GM23248 (cell line): ENCODE data around the gene UHRF2. TPM values are rescaled to one million over a fixed set of nuclear protein-coding genes. Genes with fewer than 3 reads are reported as not detected.
"Not testable (repeated sequence)": the region's sequence is repeated elsewhere in the genome, so short reads cannot be mapped to it uniquely, and the experiment has no call there.

Experiments
- DNase-seq: peaks from one replicate; pipeline ENCODE4 v3.0.0-alpha.2; 2015
- H2AFZ ChIP-seq: fragments of 200-600 bp; sonication (generic); 2 replicates; pipeline ENCODE4 v1.6.1; 2016; ENCODE audit warnings: antibody characterized with exemption
- H3F3A ChIP-seq: fragments of 200-600 bp; sonication (generic); 2 replicates; pipeline ENCODE4 v1.6.1; 2016; ENCODE audit warnings: mild to moderate bottlenecking, antibody characterized with exemption, mixed run types; ENCODE audit not compliant: insufficient read depth
- H3K27ac ChIP-seq: fragments of 200-600 bp; sonication (generic); 2 replicates; pipeline ENCODE4 v1.5.1; 2016; ENCODE audit warnings: mild to moderate bottlenecking
- H3K27me3 ChIP-seq: fragments of 200-600 bp; sonication (generic); replicated peaks from 2 replicates; pipeline ENCODE4 v1.6.1; 2016; ENCODE audit warnings: mild to moderate bottlenecking; ENCODE audit not compliant: insufficient read depth
- H3K36me3 ChIP-seq: fragments of 200-600 bp; sonication (generic); 2 replicates; pipeline ENCODE4 v1.6.1; 2016; ENCODE audit warnings: low read depth, mild to moderate bottlenecking
- H3K4me1 ChIP-seq: fragments of 200-600 bp; sonication (generic); 2 replicates; pipeline ENCODE4 v1.6.1; 2016; ENCODE audit warnings: mild to moderate bottlenecking; ENCODE audit not compliant: insufficient read depth
- H3K4me2 ChIP-seq: fragments of 200-600 bp; sonication (generic); one replicate; pipeline ENCODE4 v1.6.1; 2016; ENCODE audit warnings: mild to moderate bottlenecking; ENCODE audit not compliant: unreplicated experiment
- H3K4me3 ChIP-seq: fragments of 200-600 bp; sonication (generic); 2 replicates; pipeline ENCODE4 v1.5.1; 2016; ENCODE audit warnings: mild to moderate bottlenecking
- H3K79me2 ChIP-seq: fragments of 200-600 bp; sonication (generic); 2 replicates; pipeline ENCODE4 v1.6.1; 2016; ENCODE audit warnings: mild to moderate bottlenecking; ENCODE audit not compliant: insufficient read depth
- H3K9ac ChIP-seq: fragments of 200-600 bp; sonication (generic); 2 replicates; pipeline ENCODE4 v1.6.1; 2016; ENCODE audit warnings: mild to moderate bottlenecking
- H3K9me2 ChIP-seq: fragments of 200-600 bp; sonication (generic); 2 replicates; pipeline ENCODE4 v1.6.1; 2016; ENCODE audit warnings: mixed run types, mild to moderate bottlenecking, moderate library complexity; ENCODE audit not compliant: insufficient read depth
- H3K9me3 ChIP-seq: fragments of 200-600 bp; sonication (generic); one replicate; pipeline ENCODE4 v1.6.1; 2017; ENCODE audit warnings: low read depth
- H4K20me1 ChIP-seq: fragments of 200-600 bp; sonication (generic); 2 replicates; pipeline ENCODE4 v1.6.0; 2016; ENCODE audit not compliant: insufficient read depth
- EZH2 ChIP-seq: fragments of 200-600 bp; sonication (generic); IDR thresholded peaks from 2 replicates; pipeline ENCODE4 v1.6.1; 2018; ENCODE audit warnings: antibody characterized with exemption, mild to moderate bottlenecking; ENCODE audit not compliant: insufficient read depth, poor library complexity, severe bottlenecking
- EZH2phosphoT487 ChIP-seq: fragments of 200-600 bp; sonication (generic); IDR thresholded peaks from 2 replicates; pipeline ENCODE4 v1.6.1; 2018; ENCODE audit warnings: antibody characterized with exemption, moderate library complexity, mild to moderate bottlenecking, low read depth; ENCODE audit not compliant: insufficient read depth
- WGBS, 2 experiments: methylation state at CpG; one replicate each; pipeline ENCODE4 v1.1.6; 2015 to 2017; ENCODE audit warnings: low lambda C conversion rate in 2 of 2, low coverage in 1 of 2; ENCODE audit errors: missing lambda C conversion rate in 2 of 2; 5-methylcytosine and 5-hydroxymethylcytosine counted together
- in situ Hi-C: fragments of 300-500 bp; cut with MboI; formaldehyde crosslinking; loops from 2 replicates; pipeline ENCODE4 v1.15.0; 2020
- polyA plus RNA-seq: library from polyadenylated mRNA; unstranded; fragments of >200 nt; fragmentation: Nextera tagmentation; extraction: Ambion mirVana; gene quantifications from 2 replicates; pipeline ENCODE4 v1.2.1, GENCODE V29; 2016
- total RNA-seq: library from RNA; depleted of rRNA; stranded (reverse); fragments of >200 nt; shearing (Covaris generic); gene quantifications from 2 replicates; pipeline ENCODE4 v1.2.3, GENCODE V29; 2014; rRNA removed

The UHRF2 gene, protein sequence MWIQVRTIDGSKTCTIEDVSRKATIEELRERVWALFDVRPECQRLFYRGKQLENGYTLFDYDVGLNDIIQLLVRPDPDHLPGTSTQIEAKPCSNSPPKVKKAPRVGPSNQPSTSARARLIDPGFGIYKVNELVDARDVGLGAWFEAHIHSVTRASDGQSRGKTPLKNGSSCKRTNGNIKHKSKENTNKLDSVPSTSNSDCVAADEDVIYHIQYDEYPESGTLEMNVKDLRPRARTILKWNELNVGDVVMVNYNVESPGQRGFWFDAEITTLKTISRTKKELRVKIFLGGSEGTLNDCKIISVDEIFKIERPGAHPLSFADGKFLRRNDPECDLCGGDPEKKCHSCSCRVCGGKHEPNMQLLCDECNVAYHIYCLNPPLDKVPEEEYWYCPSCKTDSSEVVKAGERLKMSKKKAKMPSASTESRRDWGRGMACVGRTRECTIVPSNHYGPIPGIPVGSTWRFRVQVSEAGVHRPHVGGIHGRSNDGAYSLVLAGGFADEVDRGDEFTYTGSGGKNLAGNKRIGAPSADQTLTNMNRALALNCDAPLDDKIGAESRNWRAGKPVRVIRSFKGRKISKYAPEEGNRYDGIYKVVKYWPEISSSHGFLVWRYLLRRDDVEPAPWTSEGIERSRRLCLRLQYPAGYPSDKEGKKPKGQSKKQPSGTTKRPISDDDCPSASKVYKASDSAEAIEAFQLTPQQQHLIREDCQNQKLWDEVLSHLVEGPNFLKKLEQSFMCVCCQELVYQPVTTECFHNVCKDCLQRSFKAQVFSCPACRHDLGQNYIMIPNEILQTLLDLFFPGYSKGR
- total RNA-seq (53.1 and 61.1 TPM in 2 replicates), polyA plus RNA-seq (21.2 and 25.8 TPM in 2 replicates)

DNA sequence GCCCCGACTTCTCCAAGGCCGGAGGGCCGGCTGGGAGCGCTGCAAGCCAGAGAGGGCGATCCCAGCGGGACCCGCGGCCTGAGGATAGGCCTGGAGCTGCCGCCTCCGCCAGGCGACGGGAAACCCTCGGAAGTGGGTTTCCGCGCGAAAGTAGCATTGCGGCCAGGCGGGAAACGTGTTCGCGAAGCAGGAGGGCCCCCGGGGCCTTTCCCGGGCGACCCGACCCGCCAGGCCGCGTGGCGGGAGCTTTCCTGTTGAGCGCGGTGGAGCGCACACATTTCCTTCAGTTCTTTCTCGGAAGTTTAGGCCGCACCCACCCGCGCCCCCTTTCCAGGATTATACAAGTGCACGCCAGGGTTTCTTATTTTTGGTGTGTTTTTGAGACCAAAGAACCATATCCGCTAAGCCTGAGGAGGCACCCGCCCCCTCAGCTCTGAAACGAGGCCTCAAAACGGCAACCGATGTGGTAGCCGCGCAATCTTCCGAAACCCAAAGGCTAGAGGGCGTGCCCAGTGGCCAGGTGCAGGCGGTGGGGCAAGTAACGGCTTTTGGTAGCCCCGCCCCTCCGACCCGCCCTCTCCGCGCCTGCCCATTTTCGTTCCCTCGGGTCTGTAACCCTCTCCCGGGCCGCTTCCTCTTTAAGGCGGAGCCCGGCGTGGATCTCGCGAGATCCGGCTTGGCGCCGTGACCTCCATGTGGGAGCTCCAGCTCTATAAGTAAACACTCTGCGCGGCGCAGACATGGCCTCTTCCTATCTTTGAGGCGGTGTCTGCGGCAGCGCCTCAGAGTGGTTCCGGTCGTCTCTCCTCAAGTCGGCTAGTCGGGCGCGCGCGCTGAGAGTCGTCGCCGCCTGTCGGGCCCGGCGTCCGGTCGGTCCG is at the start of gene UHRF2:
Gene UHRF2 (plus strand): TSS at position 713 of the 878 bp plus-strand sequence. CDS start 292 bp downstream, outside the sequence.
- peaks cover 20% of the 10 kb centered on the region for H3K4me1 ChIP-seq
- TF ChIP-seq EZH2 (no peak), EZH2phosphoT487 (no peak)
- H3K9me2 ChIP-seq, result no peaks in the 10 kb centered on the region
- peaks cover 20% of the 10 kb centered on the region; the same call in 1 of the 2 replicates for H3F3A ChIP-seq
- peaks cover 51% of the 10 kb centered on the region for H3K79me2 ChIP-seq
- H3K27me3 ChIP-seq, result no peaks in the 10 kb centered on the region
- 1 to 2% methylated on average over 61 to 88 of the region's 88 CpGs for WGBS, 2 experiments
- in situ Hi-C loops, result no loop called here
- H4K20me1 ChIP-seq, result peaks cover 14% of the 10 kb centered on the region
- peak within 1 kb of the TSS; percentile 98 for H3K4me2 ChIP-seq
- H3K9me3 ChIP-seq, result no peaks in the 10 kb centered on the region
- peak; percentile 99 for DNase-seq
- H2AFZ ChIP-seq, result peak within 1 kb of the TSS; percentile 97
- H3K27ac ChIP-seq, result peak within 1 kb of the TSS; percentile 75
- H3K9ac ChIP-seq, result peak within 1 kb of the TSS; percentile 93
- no peaks in the 10 kb centered on the region for H3K36me3 ChIP-seq
- peak within 1 kb of the TSS; percentile 86 for H3K4me3 ChIP-seq

DNA sequence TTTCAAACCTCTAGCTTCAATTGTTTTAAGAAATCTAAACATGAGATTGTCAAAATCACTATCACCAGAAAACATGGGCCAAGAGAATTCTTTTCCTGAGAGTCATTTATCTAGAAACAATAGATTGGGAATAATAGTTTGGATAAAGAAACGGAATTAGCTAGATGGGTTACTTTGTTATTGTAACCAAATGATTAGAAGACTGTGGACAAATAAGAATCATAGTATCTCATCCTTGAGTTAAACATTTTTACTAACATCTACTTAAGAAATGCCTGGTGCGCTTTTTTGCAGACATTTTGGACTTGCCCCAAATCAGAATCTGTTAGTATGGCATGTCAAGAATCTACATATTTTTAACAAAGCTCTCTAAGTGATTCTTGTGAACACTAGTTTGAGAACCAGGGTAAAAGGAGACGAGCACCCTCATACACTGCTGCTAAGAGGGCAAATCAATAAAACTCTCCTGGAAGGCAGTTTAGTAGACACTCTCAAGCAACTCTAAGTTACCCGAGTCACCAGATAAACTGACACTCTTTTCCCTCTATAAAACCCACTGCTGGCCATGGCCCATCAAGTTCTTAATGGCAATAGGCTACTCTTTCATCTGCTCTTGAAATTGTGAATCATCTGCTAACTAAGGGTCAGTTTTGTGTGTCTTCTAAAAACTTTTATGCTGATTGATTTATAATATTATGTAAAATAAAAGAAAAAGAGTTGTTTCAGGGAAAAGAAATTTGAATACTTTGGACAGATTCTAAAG is 45.7 kb upstream of the UHRF2 start:
- Histone ChIP-seq H3K27ac (no peak overlapping the region), H3K36me3 (no peaks in the 10 kb centered on the region), H3K9me2 (no peaks in the 10 kb centered on the region), H3K4me3 (no peak overlapping the region), H4K20me1 (no peaks in the 10 kb centered on the region), H2AFZ (no peak overlapping the region), H3K4me2 (no peak overlapping the region), H3K9ac (no peak overlapping the region), H3K4me1 (0 out of 2 replicates have a peak, but pooled peaks cover 4% of the 10 kb centered on the region), H3K27me3 (no peaks in the 10 kb centered on the region), H3K9me3 (no peaks in the 10 kb centered on the region), H3K79me2 (no peaks in the 10 kb centered on the region), H3F3A (no peaks in the 10 kb centered on the region)
- DNase-seq, result peak; percentile 14
- WGBS, 2 experiments, result 57 to 58% methylated on average over 4 of the region's 4 CpGs
- in situ Hi-C loops, result no loop called here
- TF ChIP-seq EZH2phosphoT487, result no peak
- no peak for TF ChIP-seq EZH2

DNA sequence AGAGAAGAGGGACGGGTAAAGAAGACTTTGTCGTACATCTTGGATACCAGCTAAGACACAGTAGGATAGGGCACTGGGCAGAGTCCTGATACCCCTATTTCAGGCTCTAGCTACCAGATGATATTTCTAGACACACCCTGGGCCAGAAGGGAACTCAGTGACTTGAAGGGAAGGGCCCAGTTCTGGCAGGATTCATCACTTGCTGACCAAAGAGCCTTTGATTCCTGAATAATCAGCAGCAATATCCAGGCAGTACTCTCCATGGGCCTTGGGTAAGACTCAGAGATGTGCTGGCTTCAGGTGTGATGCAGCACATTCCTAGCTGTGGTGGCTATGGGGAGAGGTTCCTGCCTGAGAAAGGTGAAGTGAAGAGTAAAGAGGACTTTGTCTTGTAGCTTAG is 44.2 kb upstream of the UHRF2 start:
- no peak overlapping the region for H2AFZ ChIP-seq
- no peak overlapping the region for H3K4me3 ChIP-seq
- no peak overlapping the region for H3K9ac ChIP-seq
- H3F3A ChIP-seq, result no peaks in the 10 kb centered on the region
- no peaks in the 10 kb centered on the region for H3K36me3 ChIP-seq
- H3K27me3 ChIP-seq, result no peaks in the 10 kb centered on the region
- TF ChIP-seq EZH2phosphoT487 (no peak), EZH2 (no peak)
- in situ Hi-C loops, result no loop called here
- no peaks in the 10 kb centered on the region for H4K20me1 ChIP-seq
- no peaks in the 10 kb centered on the region for H3K9me2 ChIP-seq
- H3K9me3 ChIP-seq, result no peaks in the 10 kb centered on the region
- 0 out of 2 replicates have a peak, but pooled peaks cover 4% of the 10 kb centered on the region for H3K4me1 ChIP-seq
- no peak overlapping the region for H3K27ac ChIP-seq
- DNase-seq, result no peak
- H3K4me2 ChIP-seq, result no peak overlapping the region
- H3K79me2 ChIP-seq, result no peaks in the 10 kb centered on the region
- 54 to 56% methylated on average over 2 of the region's 2 CpGs for WGBS, 2 experiments

DNA sequence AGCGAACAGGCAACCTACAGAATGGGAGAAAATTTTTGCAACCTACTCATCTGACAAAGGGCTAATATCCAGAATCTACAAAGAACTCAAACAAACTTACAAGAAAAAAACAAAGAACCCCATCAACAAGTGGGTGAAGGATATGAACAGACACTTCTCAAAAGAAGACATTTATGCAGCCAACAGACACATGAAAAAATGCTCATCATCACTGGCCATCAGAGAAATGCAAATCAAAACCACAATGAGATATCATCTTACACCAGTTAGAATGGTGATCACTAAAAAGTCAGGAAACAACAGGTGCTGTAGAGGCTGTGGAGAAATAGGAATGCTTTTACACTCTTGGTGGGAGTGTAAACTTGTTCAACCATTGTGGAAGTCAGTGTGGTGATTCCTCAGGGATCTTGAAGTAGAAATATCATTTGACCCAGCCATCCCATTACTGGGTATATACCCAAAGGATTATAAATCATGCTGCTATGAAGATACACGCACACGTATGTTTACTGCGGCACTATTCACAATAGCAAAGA is 31.5 kb upstream of the UHRF2 start:
- H3K27ac ChIP-seq, H3K4me3 ChIP-seq, H4K20me1 ChIP-seq, H3K4me2 ChIP-seq, H2AFZ ChIP-seq, H3K9me3 ChIP-seq, H3K36me3 ChIP-seq, H3K27me3 ChIP-seq, H3K9me2 ChIP-seq, H3K79me2 ChIP-seq, DNase-seq, in situ Hi-C loops, H3K9ac ChIP-seq: not testable (repeated sequence)
- H3K4me1 ChIP-seq, result peaks cover 29% of the 10 kb centered on the region
- H3F3A ChIP-seq, result peaks cover 23% of the 10 kb centered on the region
- WGBS, 2 experiments, result 94 to 98% methylated on average over 4 of the region's 4 CpGs
